HG03575 (cell line): Measurements from ENCODE around the gene FAM227A.

Experiments
- ATAC-seq: cut with Tn5 transposase; IDR thresholded peaks from one replicate; pipeline ENCODE4 v1.9.1; 2021; ENCODE audit not compliant: unreplicated experiment, insufficient number of reproducible peaks, low FRiP score; ENCODE audit errors: extremely low read depth

FAM227A gene

DNA sequence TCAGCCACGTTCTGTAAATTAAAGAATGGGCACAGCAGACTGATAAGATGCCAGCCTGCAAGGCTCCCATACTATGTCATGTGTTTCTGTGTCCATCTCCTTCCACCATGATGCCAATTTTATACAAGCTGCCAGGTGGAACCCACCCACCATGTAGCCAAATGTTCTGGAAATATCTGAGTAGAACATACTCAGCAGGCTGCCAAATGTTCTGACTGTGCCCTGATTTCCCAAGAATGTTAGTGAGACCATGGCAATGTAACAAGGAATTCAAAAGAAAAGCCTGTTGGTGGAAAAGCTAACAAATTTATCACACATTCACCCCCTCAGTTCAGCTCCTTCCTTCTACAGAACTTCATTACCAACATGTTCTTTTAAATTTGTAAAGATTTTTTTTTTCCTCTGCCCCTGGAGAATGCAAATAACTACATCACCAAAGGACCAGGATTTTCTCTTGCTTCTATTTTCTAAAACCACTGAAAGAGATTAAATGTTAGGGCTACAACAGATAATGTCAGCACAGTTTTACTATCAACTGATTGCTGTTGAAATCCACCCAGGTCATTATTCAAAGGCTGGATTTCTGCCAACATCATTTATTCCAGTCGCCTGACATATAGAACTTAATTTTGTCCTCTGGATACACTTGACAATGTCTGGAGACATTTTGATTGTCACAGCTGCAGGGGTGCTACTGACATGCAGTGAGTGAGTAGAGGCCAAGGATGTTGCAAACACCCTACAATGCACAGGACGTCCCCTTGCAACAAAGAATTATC is 89.3 kb downstream of the FAM227A start:
- no peak for ATAC-seq

GRCh38 chr22:38565441-38565840 is 90.8 kb downstream of the FAM227A start:
- ATAC-seq, result no peak

DNA sequence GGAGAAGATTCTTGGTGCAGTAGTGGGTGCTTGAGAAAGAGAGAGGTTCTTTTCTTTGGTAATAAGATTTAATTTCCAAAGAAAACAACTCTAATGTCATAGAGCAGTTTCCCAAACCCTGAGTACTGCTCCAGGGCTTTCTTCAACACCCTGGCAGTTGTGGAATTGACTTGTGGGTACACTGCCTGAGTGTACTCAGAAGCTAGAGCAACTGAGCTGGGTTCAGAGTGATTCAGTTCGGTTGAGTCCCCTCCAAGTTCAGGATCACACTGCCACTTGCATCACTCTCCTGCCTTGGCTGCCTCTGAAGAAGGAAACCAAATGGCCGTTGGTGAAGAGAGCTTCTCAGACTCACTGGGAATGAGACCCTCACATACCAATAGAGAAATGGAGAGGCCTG is 91.5 kb downstream of the FAM227A start:
- ATAC-seq, result no peak

DNA sequence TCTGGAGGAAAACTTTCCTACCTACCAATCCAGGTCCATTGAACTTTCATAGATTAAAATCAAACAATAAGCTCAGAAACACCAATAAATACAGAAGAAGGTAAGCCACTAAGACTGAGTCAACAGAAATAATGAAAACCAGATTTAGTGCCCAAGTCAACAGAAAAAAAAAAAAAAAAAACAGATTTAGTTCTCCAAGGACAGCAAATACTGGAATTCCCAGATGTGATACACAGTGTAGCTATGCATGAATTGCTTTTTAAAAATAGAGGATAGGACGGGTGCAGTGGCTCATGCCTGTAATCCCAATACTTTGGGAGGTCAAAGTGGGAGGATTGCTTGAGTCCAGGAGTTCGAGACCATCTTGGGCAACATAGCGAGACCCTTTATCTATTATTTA is 101.9 kb downstream of the FAM227A start:
- no peak for ATAC-seq

- ATAC-seq, result no peak
Measured at GRCh38 chr22:38549101-38549894, 106.9 kb downstream of the FAM227A start.

DNA sequence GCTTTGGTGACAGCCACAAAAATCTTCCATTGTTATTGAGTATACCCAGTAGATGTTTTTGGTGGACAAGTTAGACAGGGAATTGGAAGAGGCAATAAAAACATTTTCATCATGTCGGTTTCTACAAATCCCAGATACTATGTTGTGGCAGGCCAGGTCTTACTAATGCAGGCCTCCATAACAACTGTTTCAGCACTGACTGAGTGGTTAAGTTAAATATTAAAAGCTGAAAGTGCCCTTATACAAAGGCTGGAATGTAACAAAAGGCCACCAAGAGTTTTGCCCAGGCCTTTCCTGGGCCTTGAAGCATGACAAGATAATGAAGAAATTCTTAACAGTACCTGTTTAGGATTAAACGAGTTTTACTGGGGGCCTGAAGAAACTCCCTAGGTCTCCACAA is 115.5 kb downstream of the FAM227A start:
- no peak for ATAC-seq

GRCh38 chr22:38531251-38531938 is 124.8 kb downstream of the FAM227A start:
- ATAC-seq, result no peak
